Coronary artery (tissue), 2 donors: ENCODE measurements around the gene SYNE1.
"Not testable (repeated sequence)": the region's sequence is repeated elsewhere in the genome, so short reads cannot be mapped to it uniquely, and the experiment has no call there.

Source experiments
- DNase-seq: peaks from one replicate; pipeline ENCODE4 v3.0.0-alpha.2; 2017; ENCODE audit warnings: low spot score
- H3K27ac ChIP-seq, 2 donors: fragments of 200-600 bp; sonication (generic); one replicate each; pipeline ENCODE4 v1.5.1; 2016 to 2019
- H3K4me3 ChIP-seq: fragments of 200-600 bp; sonication (generic); 2 replicates; pipeline ENCODE4 v1.5.1; 2016; ENCODE audit warnings: mild to moderate bottlenecking, moderate library complexity
- TF ChIP-seq, protein P1 (sequence below): fragments of 200-600 bp; sonication (generic); IDR thresholded peaks from one replicate; pipeline ENCODE4 v1.5.1; 2019; ENCODE audit warnings: antibody characterized with exemption

The SYNE1 gene

DNA sequence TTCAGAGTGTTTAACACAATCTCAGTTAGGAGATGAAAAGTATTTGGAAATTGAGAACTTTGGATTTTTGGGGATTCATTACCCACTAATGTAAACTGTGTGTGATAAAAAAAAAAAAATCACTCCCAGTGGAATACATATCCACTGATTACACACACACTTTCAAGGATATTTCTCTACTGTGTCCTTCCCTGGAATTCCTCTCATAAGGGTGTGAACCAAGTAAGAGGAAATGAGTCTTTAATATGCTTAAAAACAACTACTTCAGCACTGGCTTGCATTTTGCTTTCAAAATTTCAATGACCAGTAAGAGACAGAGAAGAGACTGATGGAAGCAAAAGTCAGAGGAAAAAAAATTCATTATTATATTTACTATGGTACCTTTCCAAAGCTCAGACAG lies 36.1 kb upstream of the SYNE1 start:
- Histone ChIP-seq H3K27ac (no peak overlapping the region), H3K4me3 (no peak overlapping the region)
- DNase-seq = no peak
- TF ChIP-seq, protein P1, sequence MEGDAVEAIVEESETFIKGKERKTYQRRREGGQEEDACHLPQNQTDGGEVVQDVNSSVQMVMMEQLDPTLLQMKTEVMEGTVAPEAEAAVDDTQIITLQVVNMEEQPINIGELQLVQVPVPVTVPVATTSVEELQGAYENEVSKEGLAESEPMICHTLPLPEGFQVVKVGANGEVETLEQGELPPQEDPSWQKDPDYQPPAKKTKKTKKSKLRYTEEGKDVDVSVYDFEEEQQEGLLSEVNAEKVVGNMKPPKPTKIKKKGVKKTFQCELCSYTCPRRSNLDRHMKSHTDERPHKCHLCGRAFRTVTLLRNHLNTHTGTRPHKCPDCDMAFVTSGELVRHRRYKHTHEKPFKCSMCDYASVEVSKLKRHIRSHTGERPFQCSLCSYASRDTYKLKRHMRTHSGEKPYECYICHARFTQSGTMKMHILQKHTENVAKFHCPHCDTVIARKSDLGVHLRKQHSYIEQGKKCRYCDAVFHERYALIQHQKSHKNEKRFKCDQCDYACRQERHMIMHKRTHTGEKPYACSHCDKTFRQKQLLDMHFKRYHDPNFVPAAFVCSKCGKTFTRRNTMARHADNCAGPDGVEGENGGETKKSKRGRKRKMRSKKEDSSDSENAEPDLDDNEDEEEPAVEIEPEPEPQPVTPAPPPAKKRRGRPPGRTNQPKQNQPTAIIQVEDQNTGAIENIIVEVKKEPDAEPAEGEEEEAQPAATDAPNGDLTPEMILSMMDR = no peak

DNA sequence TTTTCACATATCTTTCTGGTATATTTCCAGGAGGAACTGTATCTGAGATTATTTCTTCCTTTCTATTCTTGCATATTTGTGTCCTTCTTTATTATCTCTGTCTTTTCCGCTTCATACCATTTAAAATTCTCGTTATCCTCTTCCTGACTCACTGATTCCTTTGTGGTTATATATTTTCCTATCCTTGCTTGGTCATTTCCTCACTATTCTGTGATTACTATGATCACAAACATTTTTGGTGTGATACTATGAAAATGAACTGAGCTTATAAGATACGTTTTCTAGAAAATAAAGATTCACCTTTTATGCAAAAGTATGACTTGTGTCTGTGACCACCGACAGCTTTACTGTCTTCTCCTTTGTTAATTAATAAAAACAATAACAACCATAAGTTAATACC lies 34.0 kb upstream of the SYNE1 start:
- no peak for DNase-seq
- Histone ChIP-seq H3K27ac (no peak overlapping the region), H3K4me3 (no peak overlapping the region)
- TF ChIP-seq, protein P1 = no peak

DNA sequence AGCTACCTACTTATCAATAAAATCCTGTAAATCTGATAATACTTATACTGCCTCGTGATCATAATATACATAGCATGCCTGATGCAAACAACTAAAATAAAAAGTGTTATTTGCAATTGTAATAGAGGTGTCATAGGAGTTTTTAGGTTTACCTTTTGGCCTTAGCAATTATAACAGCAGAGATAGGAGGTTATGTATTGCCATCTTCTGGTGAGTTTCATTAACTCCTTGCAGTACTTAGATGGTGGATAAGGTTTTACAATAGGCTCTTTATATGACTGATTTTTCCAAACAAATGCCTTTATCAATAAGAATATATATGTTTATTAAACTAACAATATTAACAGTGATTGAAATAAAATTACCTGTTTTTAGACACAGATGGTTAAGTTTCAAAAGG lies 32.7 kb upstream of the SYNE1 start:
- TF ChIP-seq, protein P1 = no peak
- no peak for DNase-seq
- no peak overlapping the region for H3K4me3 ChIP-seq
- H3K27ac ChIP-seq = no peak overlapping the region

DNA sequence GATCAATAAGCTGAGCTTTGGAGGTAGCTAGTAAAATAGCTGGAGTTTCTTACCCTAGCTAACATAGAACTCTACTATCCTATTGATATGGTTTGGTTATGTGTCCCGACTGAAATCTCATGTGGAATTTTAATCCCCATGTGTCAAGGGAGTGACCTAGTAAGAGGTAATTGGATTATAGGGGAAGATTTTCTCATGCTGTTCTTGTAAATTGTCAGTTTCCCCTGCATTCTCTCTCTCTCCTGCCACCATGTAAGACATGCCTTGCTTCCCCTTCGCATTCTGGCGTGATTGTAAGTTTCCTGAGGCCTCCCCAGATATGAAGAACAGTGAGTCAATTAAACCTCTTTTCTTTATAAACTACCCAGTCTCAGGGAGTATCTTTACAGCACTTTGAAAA lies 24.6 kb upstream of the SYNE1 start:
- H3K4me3 ChIP-seq = no peak overlapping the region
- H3K27ac ChIP-seq = no peak overlapping the region
- TF ChIP-seq, protein P1 = no peak
- DNase-seq = no peak

DNA sequence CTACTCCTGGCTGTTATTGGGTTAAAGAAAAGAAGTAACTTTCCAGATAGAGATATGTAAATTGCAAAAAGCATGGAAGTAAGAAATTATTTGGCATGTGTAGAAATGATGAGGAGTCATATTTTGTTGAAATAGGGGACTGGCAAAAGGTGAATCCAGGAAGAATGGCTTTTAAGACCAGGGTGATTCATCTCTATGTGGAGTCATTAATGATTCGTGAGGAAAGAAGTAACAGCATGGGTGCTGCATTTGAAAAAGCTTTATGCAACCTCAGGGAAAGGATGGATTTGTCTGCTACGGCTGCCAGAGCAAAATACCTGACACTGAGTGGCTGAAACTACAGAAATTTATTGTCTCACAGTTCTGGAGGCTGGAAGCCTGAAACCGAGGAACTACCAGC lies 14.8 kb upstream of the SYNE1 start:
- Histone ChIP-seq H3K4me3 (no peak overlapping the region), H3K27ac (no peak overlapping the region)
- TF ChIP-seq, protein P1 = no peak
- no peak for DNase-seq

DNA sequence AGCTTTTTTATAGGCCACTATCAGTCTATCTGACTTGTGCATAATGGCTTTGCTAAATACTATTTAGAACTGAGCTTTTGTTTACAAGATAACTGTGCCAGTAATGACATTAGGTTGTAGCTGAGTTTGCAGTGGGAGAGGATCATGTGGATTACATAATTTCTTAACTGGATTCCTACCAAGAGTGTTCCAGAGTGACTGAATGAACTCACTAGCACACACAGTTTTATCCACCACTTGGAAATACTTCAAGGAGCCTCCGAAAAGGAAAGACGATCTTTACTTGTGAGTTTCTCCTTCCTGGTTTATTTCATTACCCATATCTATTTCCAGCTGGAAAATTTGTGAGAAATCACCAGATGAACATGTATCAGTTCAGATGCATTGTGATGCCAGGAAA lies 10.9 kb upstream of the SYNE1 start:
- DNase-seq = no peak
- TF ChIP-seq, protein P1 = no peak
- no peak overlapping the region for H3K4me3 ChIP-seq
- no peak overlapping the region for H3K27ac ChIP-seq

DNA sequence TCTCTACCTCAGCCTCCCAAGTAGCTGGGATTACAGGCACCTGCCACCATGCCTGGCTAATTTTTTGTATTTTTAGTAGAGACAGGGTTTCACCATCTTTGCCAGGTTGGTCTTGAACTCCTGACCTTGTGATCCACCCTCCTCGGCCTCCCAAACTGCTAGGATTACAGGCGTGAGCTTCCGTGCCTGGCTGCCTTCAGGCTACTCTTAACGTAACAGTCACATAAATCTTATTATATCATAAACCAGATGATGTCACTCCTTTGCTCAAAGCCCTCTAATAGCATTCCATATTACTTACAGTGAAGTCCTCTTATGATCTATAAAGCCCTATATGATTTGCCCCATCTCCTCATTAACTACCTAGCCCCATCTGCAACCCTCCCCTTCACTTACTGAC lies 9.6 kb upstream of the SYNE1 start:
- not testable (repeated sequence) for H3K4me3 ChIP-seq, H3K27ac ChIP-seq, DNase-seq
